ENCODE data around the gene SLC6A4. TPM values are rescaled to one million over a fixed set of nuclear protein-coding genes. Genes with fewer than 3 reads are reported as not detected.
"Not testable (repeated sequence)": the region's sequence is repeated elsewhere in the genome, so short reads cannot be mapped to it uniquely, and the experiment has no call there.

Gene SLC6A4
- total RNA-seq, 2 donors from 2014 or later = 0.09 to 0.74 TPM

- H3K4me3 ChIP-seq = no peak overlapping the region
- no peaks in the 10 kb centered on the region for H3K36me3 ChIP-seq
- WGBS = 98% methylated on average over 4 of the region's 4 CpGs
- TF ChIP-seq CTCF (IDR thresholded peaks at IDR 0.05) (no peak), POLR2A (IDR thresholded peaks at IDR 0.05) (no peak), POLR2AphosphoS5 (IDR thresholded peaks at IDR 0.05) (no peak)
- intact Hi-C loops (cut with DNase I) = no loop called here
- H3K27me3 ChIP-seq (replicated peaks; ENCODE audit: insufficient read depth) = no peaks in the 10 kb centered on the region
- H3K4me1 ChIP-seq (replicated peaks) = peaks cover 3% of the 10 kb centered on the region
- no peak overlapping the region for H3K27ac ChIP-seq
- no peak for DNase-seq (ENCODE audit: low spot score)
- H3K9me3 ChIP-seq = no peaks in the 10 kb centered on the region
These were observed 84.0 kb downstream of the SLC6A4 start for GRCh38 chr17:30151471-30151870.

- Histone ChIP-seq H3K9me3 (no peaks in the 10 kb centered on the region), H3K27me3 (replicated peaks; ENCODE audit: insufficient read depth) (no peaks in the 10 kb centered on the region), H3K4me3 (no peak overlapping the region), H3K4me1 (replicated peaks) (peaks cover 3% of the 10 kb centered on the region), H3K36me3 (no peaks in the 10 kb centered on the region), H3K27ac (no peak overlapping the region)
- intact Hi-C loops (cut with DNase I) = no loop called here
- DNase-seq (ENCODE audit: low spot score) = no peak
- TF ChIP-seq POLR2AphosphoS5 (IDR thresholded peaks at IDR 0.05) (no peak), CTCF (IDR thresholded peaks at IDR 0.05) (no peak), POLR2A (IDR thresholded peaks at IDR 0.05) (no peak)
- WGBS = 81% methylated on average over 1 of the region's 1 CpG
These were observed 87.1 kb downstream of the SLC6A4 start for GRCh38 chr17:30148376-30148775.

GRCh38 chr17:30147860-30148259 lies 87.6 kb downstream of the SLC6A4 start:
- H3K9me3 ChIP-seq; DNase-seq (ENCODE audit: low spot score); H3K27ac ChIP-seq; intact Hi-C loops (cut with DNase I); H3K4me3 ChIP-seq; H3K4me1 ChIP-seq (replicated peaks); H3K27me3 ChIP-seq (replicated peaks; ENCODE audit: insufficient read depth); H3K36me3 ChIP-seq: not testable (repeated sequence)
- WGBS = 72% methylated on average over 6 of the region's 6 CpGs

Small RNAs within 50 kb of the gene (small RNA-seq; reads per million reads assigned to genes)
- gene RF00154 = 17.6 to 34.6 reads per million in 2 donors

Other genes starting within 250 kb of the SLC6A4 start
- 10 to 100 TPM; 21.1 TPM for gene NSRP1, start 118.9 kb downstream of the SLC6A4 start, total RNA-seq
- gene BLMH, start 56.2 kb upstream of the SLC6A4 start, total RNA-seq = 10 to 100 TPM; 21.7 to 25.9 TPM
- gene TMIGD1, start 98.4 kb upstream of the SLC6A4 start, total RNA-seq = not detected
- gene CPD, start 143.2 kb upstream of the SLC6A4 start, total RNA-seq = 100 to 1,000 TPM; 102 to 126 TPM
- 10 to 100 TPM; 39.5 to 48.9 TPM for gene GOSR1, start 241.7 kb upstream of the SLC6A4 start, total RNA-seq